HEK293 (cell line): Measurements from ENCODE around the gene C5orf15.

ENCODE experiments used
- BCL11B ChIP-seq: fragments of 450-650 bp; formaldehyde crosslinking; IDR thresholded peaks from 2 replicates; pipeline ENCODE4 v1.5.1; 2016; ENCODE audit warnings: low read depth, missing biosample characterization, missing genetic modification characterization
- HOXC10 ChIP-seq: sonication (generic); formaldehyde crosslinking; IDR thresholded peaks from 2 replicates; pipeline ENCODE4 v1.8.1; 2023; ENCODE audit warnings: mild to moderate bottlenecking, missing genetic modification reagents
- KLF10 ChIP-seq: fragments of 450-650 bp; IDR thresholded peaks from 2 replicates; pipeline ENCODE4 v1.5.1; 2018; ENCODE audit warnings: missing biosample characterization, mild to moderate bottlenecking, missing genetic modification characterization
- REST ChIP-seq: fragments of 450-650 bp; formaldehyde crosslinking; IDR thresholded peaks from 2 replicates; pipeline ENCODE4 v1.5.1; 2016; ENCODE audit warnings: missing biosample characterization, missing genetic modification characterization
- SP7 ChIP-seq: fragments of 450-650 bp; formaldehyde crosslinking; IDR thresholded peaks from 2 replicates; pipeline ENCODE4 v1.5.1; 2016; ENCODE audit warnings: missing biosample characterization, missing genetic modification characterization
- TSHZ1 ChIP-seq: fragments of 450-650 bp; formaldehyde crosslinking; IDR thresholded peaks from 2 replicates; pipeline ENCODE4 v1.5.1; 2016; ENCODE audit warnings: missing biosample characterization, missing genetic modification characterization, borderline replicate concordance
- YY2 ChIP-seq: fragments of 450-650 bp; formaldehyde crosslinking; IDR thresholded peaks from 2 replicates; pipeline ENCODE4 v1.5.1; 2016; ENCODE audit warnings: missing biosample characterization, missing genetic modification characterization
- ZBTB21 ChIP-seq: fragments of 450-650 bp; formaldehyde crosslinking; IDR thresholded peaks from 2 replicates; pipeline ENCODE4 v1.5.1; 2017; ENCODE audit warnings: missing biosample characterization, missing genetic modification characterization
- ZFP3 ChIP-seq: fragments of 450-650 bp; formaldehyde crosslinking; IDR thresholded peaks from 2 replicates; pipeline ENCODE4 v1.5.1; 2016; ENCODE audit warnings: low read depth, missing biosample characterization, missing genetic modification characterization
- ZNF138 ChIP-seq: fragments of 450-650 bp; formaldehyde crosslinking; IDR thresholded peaks from 2 replicates; pipeline ENCODE4 v1.5.1; 2016; ENCODE audit warnings: missing biosample characterization, missing genetic modification characterization, borderline replicate concordance
- ZNF146 ChIP-seq: fragments of 450-650 bp; formaldehyde crosslinking; IDR thresholded peaks from 2 replicates; pipeline ENCODE4 v1.5.1; 2016; ENCODE audit warnings: missing biosample characterization, missing genetic modification characterization
- ZNF155 ChIP-seq: fragments of 450-650 bp; formaldehyde crosslinking; IDR thresholded peaks from 2 replicates; pipeline ENCODE4 v1.5.1; 2016; ENCODE audit warnings: missing biosample characterization, missing genetic modification characterization
- ZNF266 ChIP-seq: fragments of 450-650 bp; formaldehyde crosslinking; IDR thresholded peaks from 2 replicates; pipeline ENCODE4 v1.5.1; 2016; ENCODE audit warnings: missing biosample characterization, missing genetic modification characterization, low read depth
- ZNF324 ChIP-seq: fragments of 450-650 bp; formaldehyde crosslinking; IDR thresholded peaks from 2 replicates; pipeline ENCODE4 v1.5.1; 2016; ENCODE audit warnings: missing biosample characterization, missing genetic modification characterization
- ZNF624 ChIP-seq: fragments of 450-650 bp; formaldehyde crosslinking; IDR thresholded peaks from 2 replicates; pipeline ENCODE4 v1.5.1; 2017; ENCODE audit warnings: missing biosample characterization, missing genetic modification characterization
- ZNF660 ChIP-seq: fragments of 450-650 bp; IDR thresholded peaks from 2 replicates; pipeline ENCODE4 v1.5.1; 2018; ENCODE audit warnings: missing biosample characterization, mild to moderate bottlenecking, missing genetic modification characterization
- ZNF837 ChIP-seq: fragments of 450-650 bp; formaldehyde crosslinking; IDR thresholded peaks from 2 replicates; pipeline ENCODE4 v1.5.1; 2016; ENCODE audit warnings: missing biosample characterization, missing genetic modification characterization
- ZSCAN30 ChIP-seq: fragments of 450-650 bp; IDR thresholded peaks from 2 replicates; pipeline ENCODE4 v1.5.1; 2018; ENCODE audit warnings: missing biosample characterization, mild to moderate bottlenecking, missing genetic modification characterization, moderate library complexity
- TF ChIP-seq, protein P1 (sequence below): fragments of 450-650 bp; formaldehyde crosslinking; IDR thresholded peaks from 2 replicates; pipeline ENCODE4 v1.5.1; 2016; ENCODE audit warnings: missing biosample characterization, missing genetic modification characterization
- TF ChIP-seq, protein P2 (sequence below): fragments of 450-650 bp; formaldehyde crosslinking; conservative IDR thresholded peaks from 2 replicates; pipeline ENCODE4 v1.5.1; 2016; ENCODE audit warnings: low read depth, missing biosample characterization, missing genetic modification characterization
- TF ChIP-seq, protein P3 (sequence below): fragments of 450-650 bp; formaldehyde crosslinking; IDR thresholded peaks from 2 replicates; pipeline ENCODE4 v1.5.1; 2016; ENCODE audit warnings: missing biosample characterization, missing genetic modification characterization, low read depth

The C5orf15 gene

DNA sequence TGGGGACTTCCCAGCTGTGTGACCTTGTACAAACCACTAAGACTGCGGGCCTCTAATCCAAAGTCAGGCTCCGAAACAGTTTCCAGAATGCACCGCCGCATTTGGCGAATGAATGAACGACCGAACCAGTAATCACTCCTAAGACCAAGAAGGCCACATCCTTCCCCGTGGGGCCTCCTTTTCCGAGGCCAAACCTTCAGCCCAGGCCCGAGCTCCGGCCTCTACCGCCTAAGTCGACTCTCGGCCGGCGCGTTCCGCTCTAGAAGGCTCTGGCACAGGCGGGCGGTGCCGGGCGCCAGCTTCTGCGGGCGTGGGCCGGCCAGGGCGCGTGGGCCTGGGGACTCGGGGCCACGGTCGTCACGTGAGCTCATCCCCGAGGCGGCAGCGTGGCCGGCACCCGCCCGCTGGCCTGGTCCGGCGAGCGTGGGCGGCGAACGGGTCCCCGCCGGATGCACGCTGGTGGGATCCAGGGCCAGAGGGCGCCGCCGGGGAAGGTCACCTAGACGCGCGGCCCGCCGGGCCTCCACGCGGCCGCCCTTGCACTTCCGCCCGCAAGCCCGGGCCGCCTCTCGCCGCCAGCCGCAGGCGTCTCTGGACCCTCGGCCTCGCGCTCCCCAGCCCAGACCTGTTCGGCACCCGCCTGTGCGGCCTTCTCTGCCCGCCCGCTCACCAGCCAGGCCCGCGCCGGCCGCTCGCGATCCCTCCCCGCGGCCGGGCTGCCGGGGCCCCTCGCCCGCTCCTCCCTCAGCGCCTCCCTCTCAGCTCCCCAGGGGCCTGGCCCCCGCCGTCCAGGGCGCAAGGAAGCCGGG is 35.6 kb upstream of the C5orf15 start (continued):
- TF ChIP-seq ZNF266 (no peak), ZNF146 (tag by site-specific recombination) (no peak), TSHZ1 (tag by site-specific recombination) (no peak), REST (tag by site-specific recombination) (no peak), ZSCAN30 (tag by site-specific recombination) (no peak), ZFP3 (tag by site-specific recombination) (no peak), HOXC10 (CRISPR knock-in tag) (peak; percentile 23; the same call in 1 of the 2 replicates), ZBTB21 (tag by site-specific recombination) (no peak), SP7 (no peak), KLF10 (tag by site-specific recombination) (peak; percentile 18; the same call in 1 of the 2 replicates), ZNF837 (tag by site-specific recombination) (no peak), ZNF138 (no peak), BCL11B (tag by site-specific recombination) (no peak), ZNF155 (tag by site-specific recombination) (no peak), YY2 (no peak), ZNF324 (no peak), ZNF624 (tag by site-specific recombination) (no peak), ZNF660 (tag by site-specific recombination) (peak; percentile 49; the same call in 1 of the 2 replicates)
- TF ChIP-seq, protein P1, sequence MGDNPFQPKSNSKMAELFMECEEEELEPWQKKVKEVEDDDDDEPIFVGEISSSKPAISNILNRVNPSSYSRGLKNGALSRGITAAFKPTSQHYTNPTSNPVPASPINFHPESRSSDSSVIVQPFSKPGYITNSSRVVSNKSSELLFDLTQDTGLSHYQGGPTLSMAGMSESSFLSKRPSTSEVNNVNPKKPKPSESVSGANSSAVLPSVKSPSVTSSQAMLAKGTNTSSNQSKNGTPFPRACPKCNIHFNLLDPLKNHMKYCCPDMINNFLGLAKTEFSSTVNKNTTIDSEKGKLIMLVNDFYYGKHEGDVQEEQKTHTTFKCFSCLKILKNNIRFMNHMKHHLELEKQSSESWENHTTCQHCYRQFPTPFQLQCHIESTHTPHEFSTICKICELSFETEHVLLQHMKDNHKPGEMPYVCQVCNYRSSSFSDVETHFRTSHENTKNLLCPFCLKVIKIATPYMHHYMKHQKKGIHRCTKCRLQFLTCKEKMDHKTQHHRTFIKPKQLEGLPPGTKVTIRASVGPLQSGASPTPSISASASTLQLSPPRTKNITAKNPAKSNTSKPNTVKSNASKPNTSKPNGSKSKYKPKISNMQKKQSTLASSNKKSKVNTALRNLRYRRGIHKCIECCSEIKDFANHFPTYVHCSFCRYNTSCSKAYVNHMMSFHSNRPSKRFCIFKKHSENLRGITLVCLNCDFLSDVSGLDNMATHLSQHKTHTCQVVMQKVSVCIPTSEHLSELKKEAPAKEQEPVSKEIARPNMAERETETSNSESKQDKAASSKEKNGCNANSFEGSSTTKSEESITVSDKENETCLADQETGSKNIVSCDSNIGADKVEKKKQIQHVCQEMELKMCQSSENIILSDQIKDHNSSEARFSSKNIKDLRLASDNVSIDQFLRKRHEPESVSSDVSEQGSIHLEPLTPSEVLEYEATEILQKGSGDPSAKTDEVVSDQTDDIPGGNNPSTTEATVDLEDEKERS: no peak
- TF ChIP-seq, protein P2, sequence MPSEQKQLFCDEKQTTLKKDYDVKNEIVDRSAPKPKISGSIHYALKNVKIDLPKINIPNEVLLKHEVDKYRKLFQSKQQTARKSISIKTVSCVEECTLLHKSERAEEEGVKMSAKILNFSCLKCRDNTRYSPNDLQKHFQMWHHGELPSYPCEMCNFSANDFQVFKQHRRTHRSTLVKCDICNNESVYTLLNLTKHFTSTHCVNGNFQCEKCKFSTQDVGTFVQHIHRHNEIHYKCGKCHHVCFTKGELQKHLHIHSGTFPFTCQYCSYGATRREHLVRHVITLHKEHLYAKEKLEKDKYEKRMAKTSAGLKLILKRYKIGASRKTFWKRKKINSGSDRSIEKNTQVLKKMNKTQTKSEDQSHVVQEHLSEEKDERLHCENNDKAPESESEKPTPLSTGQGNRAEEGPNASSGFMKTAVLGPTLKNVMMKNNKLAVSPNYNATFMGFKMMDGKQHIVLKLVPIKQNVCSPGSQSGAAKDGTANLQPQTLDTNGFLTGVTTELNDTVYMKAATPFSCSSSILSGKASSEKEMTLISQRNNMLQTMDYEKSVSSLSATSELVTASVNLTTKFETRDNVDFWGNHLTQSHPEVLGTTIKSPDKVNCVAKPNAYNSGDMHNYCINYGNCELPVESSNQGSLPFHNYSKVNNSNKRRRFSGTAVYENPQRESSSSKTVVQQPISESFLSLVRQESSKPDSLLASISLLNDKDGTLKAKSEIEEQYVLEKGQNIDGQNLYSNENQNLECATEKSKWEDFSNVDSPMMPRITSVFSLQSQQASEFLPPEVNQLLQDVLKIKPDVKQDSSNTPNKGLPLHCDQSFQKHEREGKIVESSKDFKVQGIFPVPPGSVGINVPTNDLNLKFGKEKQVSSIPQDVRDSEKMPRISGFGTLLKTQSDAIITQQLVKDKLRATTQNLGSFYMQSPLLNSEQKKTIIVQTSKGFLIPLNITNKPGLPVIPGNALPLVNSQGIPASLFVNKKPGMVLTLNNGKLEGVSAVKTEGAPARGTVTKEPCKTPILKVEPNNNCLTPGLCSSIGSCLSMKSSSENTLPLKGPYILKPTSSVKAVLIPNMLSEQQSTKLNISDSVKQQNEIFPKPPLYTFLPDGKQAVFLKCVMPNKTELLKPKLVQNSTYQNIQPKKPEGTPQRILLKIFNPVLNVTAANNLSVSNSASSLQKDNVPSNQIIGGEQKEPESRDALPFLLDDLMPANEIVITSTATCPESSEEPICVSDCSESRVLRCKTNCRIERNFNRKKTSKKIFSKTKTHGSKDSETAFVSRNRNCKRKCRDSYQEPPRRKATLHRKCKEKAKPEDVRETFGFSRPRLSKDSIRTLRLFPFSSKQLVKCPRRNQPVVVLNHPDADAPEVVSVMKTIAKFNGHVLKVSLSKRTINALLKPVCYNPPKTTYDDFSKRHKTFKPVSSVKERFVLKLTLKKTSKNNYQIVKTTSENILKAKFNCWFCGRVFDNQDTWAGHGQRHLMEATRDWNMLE (tag by site-specific recombination): no peak
- TF ChIP-seq, protein P3, sequence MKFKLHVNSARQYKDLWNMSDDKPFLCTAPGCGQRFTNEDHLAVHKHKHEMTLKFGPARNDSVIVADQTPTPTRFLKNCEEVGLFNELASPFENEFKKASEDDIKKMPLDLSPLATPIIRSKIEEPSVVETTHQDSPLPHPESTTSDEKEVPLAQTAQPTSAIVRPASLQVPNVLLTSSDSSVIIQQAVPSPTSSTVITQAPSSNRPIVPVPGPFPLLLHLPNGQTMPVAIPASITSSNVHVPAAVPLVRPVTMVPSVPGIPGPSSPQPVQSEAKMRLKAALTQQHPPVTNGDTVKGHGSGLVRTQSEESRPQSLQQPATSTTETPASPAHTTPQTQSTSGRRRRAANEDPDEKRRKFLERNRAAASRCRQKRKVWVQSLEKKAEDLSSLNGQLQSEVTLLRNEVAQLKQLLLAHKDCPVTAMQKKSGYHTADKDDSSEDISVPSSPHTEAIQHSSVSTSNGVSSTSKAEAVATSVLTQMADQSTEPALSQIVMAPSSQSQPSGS (tag by site-specific recombination): no peak
